Spleen (tissue), 7 donors: ENCODE results near the gene NUP210.

Experiments used
- POLR2A ChIP-seq, 3 donors: fragments of 450-650 bp; IDR thresholded peaks; one replicate each; pipeline ENCODE4 v1.5.1; 2017; ENCODE audit warnings: antibody characterized with exemption in 3 of 3, mild to moderate bottlenecking in 1 of 3
- TF ChIP-seq, protein P1 (sequence below), 11 experiments: fragments of 200-600 bp in 7 of 11; fragments of 450-650 bp in 4 of 11; sonication (generic) in 4 of 11; IDR thresholded peaks in 8 of 11; conservative IDR thresholded peaks in 3 of 11; 1 replicate in 7 of 11; 2 replicates in 4 of 11; pipeline versions ENCODE4 v1.4.0 to v1.8.0; 2016 to 2021; ENCODE audit warnings: antibody characterized with exemption in 11 of 11, inconsistent platforms in 4 of 11, mild to moderate bottlenecking in 1 of 11
- donor health status: DM: no; HTN: no; CAD: no; lungs with moderate emphysema.
- donor health status: DM: no; HTN: no; CAD: no.
- donor health status: DM: no; HTN: no; CAD: no.

- TF ChIP-seq, protein P1, sequence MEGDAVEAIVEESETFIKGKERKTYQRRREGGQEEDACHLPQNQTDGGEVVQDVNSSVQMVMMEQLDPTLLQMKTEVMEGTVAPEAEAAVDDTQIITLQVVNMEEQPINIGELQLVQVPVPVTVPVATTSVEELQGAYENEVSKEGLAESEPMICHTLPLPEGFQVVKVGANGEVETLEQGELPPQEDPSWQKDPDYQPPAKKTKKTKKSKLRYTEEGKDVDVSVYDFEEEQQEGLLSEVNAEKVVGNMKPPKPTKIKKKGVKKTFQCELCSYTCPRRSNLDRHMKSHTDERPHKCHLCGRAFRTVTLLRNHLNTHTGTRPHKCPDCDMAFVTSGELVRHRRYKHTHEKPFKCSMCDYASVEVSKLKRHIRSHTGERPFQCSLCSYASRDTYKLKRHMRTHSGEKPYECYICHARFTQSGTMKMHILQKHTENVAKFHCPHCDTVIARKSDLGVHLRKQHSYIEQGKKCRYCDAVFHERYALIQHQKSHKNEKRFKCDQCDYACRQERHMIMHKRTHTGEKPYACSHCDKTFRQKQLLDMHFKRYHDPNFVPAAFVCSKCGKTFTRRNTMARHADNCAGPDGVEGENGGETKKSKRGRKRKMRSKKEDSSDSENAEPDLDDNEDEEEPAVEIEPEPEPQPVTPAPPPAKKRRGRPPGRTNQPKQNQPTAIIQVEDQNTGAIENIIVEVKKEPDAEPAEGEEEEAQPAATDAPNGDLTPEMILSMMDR (IDR thresholded peaks at IDR 0.05 in 8 of 11, conservative IDR thresholded peaks at IDR 0.05 in 3 of 11), result no peak
- no peak for TF ChIP-seq POLR2A (IDR thresholded peaks at IDR 0.05)
Measured at GRCh38 chr3:13309004-13309403, 111.1 kb downstream of the NUP210 start.
